HEK293 (cell line): ENCODE results near the gene HOXD9.

Source experiments
- CTCF ChIA-PET: fragments of 350-600 bp; formaldehyde crosslinking; extraction: SDS; loops from one replicate; lab custom pipeline; 2021; ENCODE audit warnings: antibody characterized with exemption; lab: Yijun Ruan, JAX
- POLR2A ChIA-PET: fragments of 300-600 bp; formaldehyde crosslinking; extraction: SDS; loops from one replicate; lab custom pipeline; 2020; ENCODE audit warnings: antibody characterized with exemption, inconsistent platforms; lab: Yijun Ruan, JAX
- H3K27ac ChIP-seq: fragments of 200-500 bp; sonication (Bioruptor generic); 2 replicates; pipeline ENCODE4 v1.5.1; 2014; ENCODE audit warnings: low read depth, low read length, control low read depth, inconsistent platforms; ENCODE audit errors: extremely low read depth
- H3K36me3 ChIP-seq, 2 experiments: fragments of 200-500 bp in 1 of 2; sonication (Bioruptor generic) in 1 of 2; 1 replicate in 1 of 2; 2 replicates in 1 of 2; pipeline ENCODE4 v1.5.1; 2014 to 2017; ENCODE audit warnings: inconsistent platforms in 2 of 2, low read length in 2 of 2; ENCODE audit not compliant: control insufficient read depth in 2 of 2, insufficient read depth in 1 of 2
- H3K4me1 ChIP-seq: fragments of 200-500 bp; sonication (Bioruptor generic); 2 replicates; pipeline ENCODE4 v1.5.1; 2014; ENCODE audit warnings: mild to moderate bottlenecking, low read length, inconsistent platforms; ENCODE audit not compliant: control insufficient read depth, insufficient read depth
- H3K4me3 ChIP-seq: 2 replicates; pipeline ENCODE4 v1.5.1; 2011; ENCODE audit warnings: low read depth, mild to moderate bottlenecking, control low read depth, low read length, moderate library complexity
- H3K9me3 ChIP-seq: fragments of 200-500 bp; sonication (Bioruptor generic); 2 replicates; pipeline ENCODE4 v1.5.1; 2014; ENCODE audit warnings: low read depth, low read length, inconsistent platforms; ENCODE audit not compliant: control insufficient read depth, insufficient read depth
- BCL11A ChIP-seq: fragments of 450-650 bp; formaldehyde crosslinking; IDR thresholded peaks from 2 replicates; pipeline ENCODE4 v1.5.1; 2016; ENCODE audit warnings: low read depth, missing biosample characterization, missing genetic modification characterization
- GLIS1 ChIP-seq: fragments of 450-650 bp; formaldehyde crosslinking; IDR thresholded peaks from 2 replicates; pipeline ENCODE4 v1.5.1; 2016; ENCODE audit warnings: missing biosample characterization, missing genetic modification characterization
- MZF1 ChIP-seq: fragments of 450-650 bp; formaldehyde crosslinking; IDR thresholded peaks from 2 replicates; pipeline ENCODE4 v1.5.1; 2017; ENCODE audit warnings: missing biosample characterization, missing genetic modification characterization, borderline replicate concordance
- OVOL3 ChIP-seq: fragments of 450-650 bp; formaldehyde crosslinking; IDR thresholded peaks from 2 replicates; pipeline ENCODE4 v1.5.1; 2016; ENCODE audit warnings: missing biosample characterization, missing genetic modification characterization
- PRDM1 ChIP-seq: fragments of 450-650 bp; formaldehyde crosslinking; IDR thresholded peaks from 2 replicates; pipeline ENCODE4; 2016; ENCODE audit warnings: missing biosample characterization, missing genetic modification characterization
- REST ChIP-seq: fragments of 450-650 bp; formaldehyde crosslinking; IDR thresholded peaks from 2 replicates; pipeline ENCODE4 v1.5.1; 2016; ENCODE audit warnings: missing biosample characterization, missing genetic modification characterization
- SP7 ChIP-seq: fragments of 450-650 bp; formaldehyde crosslinking; IDR thresholded peaks from 2 replicates; pipeline ENCODE4 v1.5.1; 2016; ENCODE audit warnings: missing biosample characterization, missing genetic modification characterization
- ZBTB17 ChIP-seq: fragments of 450-650 bp; formaldehyde crosslinking; IDR thresholded peaks from 2 replicates; pipeline ENCODE4 v1.5.1; 2016; ENCODE audit warnings: missing biosample characterization, missing genetic modification characterization
- ZBTB8A ChIP-seq: fragments of 450-650 bp; formaldehyde crosslinking; IDR thresholded peaks from 2 replicates; pipeline ENCODE4 v1.5.1; 2016; ENCODE audit warnings: missing biosample characterization, missing genetic modification characterization
- ZNF157 ChIP-seq: fragments of 450-650 bp; formaldehyde crosslinking; IDR thresholded peaks from 2 replicates; pipeline ENCODE4 v1.5.1; 2016; ENCODE audit warnings: missing biosample characterization, missing genetic modification characterization
- ZNF202 ChIP-seq: fragments of 450-650 bp; formaldehyde crosslinking; IDR thresholded peaks from 2 replicates; pipeline ENCODE4 v1.5.1; 2016; ENCODE audit warnings: missing biosample characterization, missing genetic modification characterization, borderline replicate concordance
- ZNF341 ChIP-seq: fragments of 450-650 bp; formaldehyde crosslinking; IDR thresholded peaks from 2 replicates; pipeline ENCODE4; 2016; ENCODE audit warnings: low read depth, missing biosample characterization, missing genetic modification characterization
- ZNF449 ChIP-seq: fragments of 450-650 bp; formaldehyde crosslinking; IDR thresholded peaks from 2 replicates; pipeline ENCODE4 v1.5.1; 2017; ENCODE audit warnings: missing biosample characterization, mild to moderate bottlenecking, missing genetic modification characterization, moderate library complexity
- ZNF501 ChIP-seq: fragments of 450-650 bp; formaldehyde crosslinking; IDR thresholded peaks from 2 replicates; pipeline ENCODE4 v1.5.1; 2016; ENCODE audit warnings: missing biosample characterization, missing genetic modification characterization
- ZNF521 ChIP-seq: fragments of 450-650 bp; formaldehyde crosslinking; IDR thresholded peaks from 2 replicates; pipeline ENCODE4 v1.5.1; 2017; ENCODE audit warnings: missing biosample characterization, mild to moderate bottlenecking, missing genetic modification characterization
- ZNF596 ChIP-seq: fragments of 450-650 bp; IDR thresholded peaks from 2 replicates; pipeline ENCODE4 v1.5.0; 2018; ENCODE audit warnings: missing biosample characterization, mild to moderate bottlenecking, missing genetic modification characterization, moderate library complexity
- ZNF610 ChIP-seq: fragments of 450-650 bp; formaldehyde crosslinking; IDR thresholded peaks from 2 replicates; pipeline ENCODE4 v1.5.1; 2016; ENCODE audit warnings: missing biosample characterization, missing genetic modification characterization, borderline replicate concordance
- ZNF670 ChIP-seq: fragments of 450-650 bp; formaldehyde crosslinking; IDR thresholded peaks from 2 replicates; pipeline ENCODE4 v1.5.1; 2016; ENCODE audit warnings: missing biosample characterization, missing genetic modification characterization, low read depth
- ZNF701 ChIP-seq: fragments of 450-650 bp; formaldehyde crosslinking; IDR thresholded peaks from 2 replicates; pipeline ENCODE4 v1.5.1; 2016; ENCODE audit warnings: missing biosample characterization, missing genetic modification characterization
- ZNF76 ChIP-seq: fragments of 450-650 bp; formaldehyde crosslinking; IDR thresholded peaks from 2 replicates; pipeline ENCODE4; 2016; ENCODE audit warnings: low read depth, missing biosample characterization, missing genetic modification characterization, borderline replicate concordance
- ZNF791 ChIP-seq: fragments of 450-650 bp; formaldehyde crosslinking; IDR thresholded peaks from 2 replicates; pipeline ENCODE4 v1.5.1; 2016; ENCODE audit warnings: missing biosample characterization, missing genetic modification characterization
- TF ChIP-seq, protein P1 (sequence below): fragments of 450-650 bp; formaldehyde crosslinking; IDR thresholded peaks from 2 replicates; pipeline ENCODE4 v1.5.1; 2016; ENCODE audit warnings: missing biosample characterization, missing genetic modification characterization

HOXD9 gene

GRCh38 chr2:176096243-176096985 lies 26.1 kb upstream of the HOXD9 start (continued):
- peak; percentile 74 for TF ChIP-seq REST (tag by site-specific recombination)
- no peak for TF ChIP-seq ZNF341
- TF ChIP-seq ZBTB17 (tag by site-specific recombination), result peak; percentile 54
- TF ChIP-seq GLIS1 (tag by site-specific recombination), result peak; percentile 48
- TF ChIP-seq ZNF501 (tag by site-specific recombination), result 0 out of 2 replicates have a peak, but pooled peaks have one; percentile 23
- TF ChIP-seq, protein P1, sequence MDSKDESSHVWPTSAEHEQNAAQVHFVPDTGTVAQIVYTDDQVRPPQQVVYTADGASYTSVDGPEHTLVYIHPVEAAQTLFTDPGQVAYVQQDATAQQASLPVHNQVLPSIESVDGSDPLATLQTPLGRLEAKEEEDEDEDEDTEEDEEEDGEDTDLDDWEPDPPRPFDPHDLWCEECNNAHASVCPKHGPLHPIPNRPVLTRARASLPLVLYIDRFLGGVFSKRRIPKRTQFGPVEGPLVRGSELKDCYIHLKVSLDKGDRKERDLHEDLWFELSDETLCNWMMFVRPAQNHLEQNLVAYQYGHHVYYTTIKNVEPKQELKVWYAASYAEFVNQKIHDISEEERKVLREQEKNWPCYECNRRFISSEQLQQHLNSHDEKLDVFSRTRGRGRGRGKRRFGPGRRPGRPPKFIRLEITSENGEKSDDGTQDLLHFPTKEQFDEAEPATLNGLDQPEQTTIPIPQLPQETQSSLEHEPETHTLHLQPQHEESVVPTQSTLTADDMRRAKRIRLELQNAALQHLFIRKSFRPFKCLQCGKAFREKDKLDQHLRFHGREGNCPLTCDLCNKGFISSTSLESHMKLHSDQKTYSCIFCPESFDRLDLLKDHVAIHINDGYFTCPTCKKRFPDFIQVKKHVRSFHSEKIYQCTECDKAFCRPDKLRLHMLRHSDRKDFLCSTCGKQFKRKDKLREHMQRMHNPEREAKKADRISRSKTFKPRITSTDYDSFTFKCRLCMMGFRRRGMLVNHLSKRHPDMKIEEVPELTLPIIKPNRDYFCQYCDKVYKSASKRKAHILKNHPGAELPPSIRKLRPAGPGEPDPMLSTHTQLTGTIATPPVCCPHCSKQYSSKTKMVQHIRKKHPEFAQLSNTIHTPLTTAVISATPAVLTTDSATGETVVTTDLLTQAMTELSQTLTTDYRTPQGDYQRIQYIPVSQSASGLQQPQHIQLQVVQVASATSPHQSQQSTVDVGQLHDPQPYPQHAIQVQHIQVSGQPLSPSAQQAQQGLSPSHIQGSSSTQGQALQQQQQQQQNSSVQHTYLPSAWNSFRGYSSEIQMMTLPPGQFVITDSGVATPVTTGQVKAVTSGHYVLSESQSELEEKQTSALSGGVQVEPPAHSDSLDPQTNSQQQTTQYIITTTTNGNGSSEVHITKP (tag by site-specific recombination), result peak; percentile 98; the same call in 1 of the 2 replicates
- TF ChIP-seq ZNF202 (tag by site-specific recombination), result no peak
- TF ChIP-seq ZNF157 (tag by site-specific recombination), result no peak
- TF ChIP-seq BCL11A (tag by site-specific recombination), result no peak
- 0 out of 2 replicates have a peak, but pooled peaks have one; percentile 13 for TF ChIP-seq SP7 (tag by site-specific recombination)
- TF ChIP-seq MZF1 (tag by site-specific recombination), result peak; percentile 20; the same call in 1 of the 2 replicates
- TF ChIP-seq ZBTB8A (tag by site-specific recombination), result no peak
- no peak for TF ChIP-seq ZNF791
- TF ChIP-seq ZNF521 (tag by site-specific recombination), result no peak
- TF ChIP-seq PRDM1, result peak; percentile 54

- Histone ChIP-seq H3K4me3 (peak overlapping the region; percentile 49), H3K4me1 (peaks cover 6% of the 10 kb centered on the region), H3K9me3 (no peaks in the 10 kb centered on the region), H3K27ac (peak overlapping the region; percentile 85), H3K36me3 (peaks cover 0 to 16% of the 10 kb centered on the region in 2 experiments; a peak in 1 of 3 replicates)
- CTCF ChIA-PET, result interaction anchor here (0.5 to 4.3 kb wide), 43 partner anchors 9 to 1399 kb away, joined by 3 to 33 read pairs (median 4); no protein-coding TSS in a partner anchor
- POLR2A ChIA-PET, result interaction anchor here (0.8 to 6.7 kb wide), 5 partner anchors 8 to 1092 kb away, joined by 3 to 75 read pairs (median 9); partner anchors contain the start of genes CHN1 and HOXD11
- TF ChIP-seq ZNF76 (tag by site-specific recombination) (no peak), ZNF610 (tag by site-specific recombination) (0 out of 2 replicates have a peak, but pooled peaks have one; percentile 37), ZNF596 (tag by site-specific recombination) (no peak), ZNF701 (no peak), OVOL3 (tag by site-specific recombination) (no peak), ZNF670 (tag by site-specific recombination) (no peak), ZNF449 (tag by site-specific recombination) (no peak)
- TF ChIP-seq, protein P1 (tag by site-specific recombination), result peak; percentile 57
Observed at GRCh38 chr2:176096986-176097819, 25.3 kb upstream of the HOXD9 start.
